K562 (cell line): Measurements from ENCODE around the gene MAN1A1. TPM values are rescaled to one million over a fixed set of nuclear protein-coding genes. Genes with fewer than 3 reads are reported as not detected.

Experiments used
- ARID3B ChIP-seq: fragments of 250-450 bp; sonication (Bioruptor Pico); IDR thresholded peaks from 2 replicates; pipeline ENCODE4 v1.4.0; 2020; ENCODE audit warnings: borderline replicate concordance
- DNMT1 ChIP-seq: fragments of 450-650 bp; IDR thresholded peaks from 2 replicates; pipeline ENCODE4 v1.6.1; 2016; ENCODE audit warnings: antibody characterized with exemption, mild to moderate bottlenecking
- E2F1 ChIP-seq: sonication (generic); formaldehyde crosslinking; IDR thresholded peaks from 2 replicates; pipeline ENCODE4 v1.8.1; 2023; ENCODE audit warnings: mild to moderate bottlenecking, missing genetic modification reagents, moderate library complexity
- EHMT2 ChIP-seq: fragments of 450-650 bp; IDR thresholded peaks from 2 replicates; pipeline ENCODE4 v1.6.1; 2018; ENCODE audit warnings: antibody characterized with exemption
- FOS ChIP-seq: IDR thresholded peaks from 3 replicates; pipeline ENCODE4 v1.6.1; 2011; ENCODE audit not compliant: insufficient read length; ENCODE audit errors: extremely low read depth
- FOXP1 ChIP-seq: sonication (generic); formaldehyde crosslinking; IDR thresholded peaks from 2 replicates; pipeline ENCODE4 v1.8.0; 2022; ENCODE audit warnings: mild to moderate bottlenecking, missing genetic modification reagents
- GATAD2A ChIP-seq: fragments of 450-650 bp; IDR thresholded peaks from 2 replicates; pipeline ENCODE4 v1.6.1; 2017
- HLTF ChIP-seq: fragments of 450-650 bp; IDR thresholded peaks from 2 replicates; pipeline ENCODE4 v1.6.1; 2016
- JUN ChIP-seq, 2 experiments: sonication (generic) in 1 of 2; formaldehyde crosslinking in 1 of 2; IDR thresholded peaks; 2 replicates each; pipeline versions ENCODE4 v1.6.1 to v1.8.0; 2012 to 2022; ENCODE audit warnings: borderline replicate concordance in 2 of 2, mild to moderate bottlenecking in 2 of 2, improper control_type of control experiment in 1 of 2, low read depth in 1 of 2, low read length in 1 of 2, missing genetic modification reagents in 1 of 2
- KDM2B ChIP-seq: fragments of 250-450 bp; sonication (Bioruptor Pico); IDR thresholded peaks from 2 replicates; pipeline ENCODE4 v1.8.0; 2021; ENCODE audit warnings: mild to moderate bottlenecking, moderate library complexity
- PTBP1 ChIP-seq: fragments of 200-400 bp; formaldehyde crosslinking; IDR thresholded peaks from 2 replicates; pipeline ENCODE4 v1.6.1; 2017; ENCODE audit warnings: low read depth, low read length
- PTRF ChIP-seq: fragments of 450-650 bp; IDR thresholded peaks from 2 replicates; pipeline ENCODE4 v1.6.1; 2016; ENCODE audit warnings: mild to moderate bottlenecking, missing genetic modification characterization, missing compliant biosample characterization
- RBM17 ChIP-seq: fragments of 200-400 bp; formaldehyde crosslinking; IDR thresholded peaks from 2 replicates; pipeline ENCODE4 v1.6.1; 2017; ENCODE audit warnings: low read depth, mild to moderate bottlenecking, low read length, borderline replicate concordance
- SAP30 ChIP-seq: fragments of 200-600 bp; sonication (generic); IDR thresholded peaks from 2 replicates; pipeline ENCODE4 v1.6.1; 2012; ENCODE audit warnings: borderline replicate concordance, low read depth, mild to moderate bottlenecking, moderate library complexity, low read length, control low read depth, inconsistent platforms; ENCODE audit not compliant: insufficient read depth, poor library complexity, severe bottlenecking
- SRSF7 ChIP-seq: fragments of 200-400 bp; formaldehyde crosslinking; optimal IDR thresholded peaks from 2 replicates; pipeline ENCODE3; 2017; ENCODE audit warnings: mild to moderate bottlenecking, low read depth, low read length
- U2AF1 ChIP-seq: fragments of 200-400 bp; formaldehyde crosslinking; optimal IDR thresholded peaks from 2 replicates; pipeline ENCODE3; 2017; ENCODE audit warnings: mild to moderate bottlenecking, low read depth, low read length, moderate library complexity
- ZNF668 ChIP-seq: fragments of 250-450 bp; sonication (Bioruptor Pico); IDR thresholded peaks from 2 replicates; pipeline ENCODE4 v1.8.0; 2022; ENCODE audit warnings: mild to moderate bottlenecking, inconsistent platforms
- polyA plus RNA-seq, 8 experiments: library from polyadenylated mRNA; depleted of rRNA in 4 of 8; stranded (reverse) in 5 of 8; unstranded in 3 of 8; fragments of >200 nt; fragmentation: Nextera tagmentation in 2 of 8; fragmentation: Illumina TruSeq in 1 of 8; extraction: Ambion mirVana in 2 of 8; extraction: Trizol in 1 of 8; gene quantifications; 2 replicates each; pipeline versions ENCODE4 v1.2.1 to v1.2.3, GENCODE V29; 2011 to 2014; ENCODE audit warnings: inconsistent platforms in 1 of 8, missing spikeins in 1 of 8
- total RNA-seq, 7 experiments: library from RNA; depleted of rRNA in 6 of 7; stranded (reverse); fragments of >200 nt in 6 of 7; fragmentation: Illumina TruSeq in 2 of 7; extraction: Trizol in 2 of 7; gene quantifications; 2 replicates each; pipeline versions ENCODE4 v1.2.1 to v1.2.3, GENCODE V29; 2011 to 2021; ENCODE audit warnings: low replicate concordance in 1 of 7
- TF ChIP-seq, protein P1 (sequence below): fragments of 450-650 bp; IDR thresholded peaks from 2 replicates; pipeline ENCODE4 v1.6.1; 2017; ENCODE audit warnings: antibody characterized with exemption, mild to moderate bottlenecking

MAN1A1 gene
- total and polyA plus RNA-seq, 9 of the 15 experiments (the other 6 are each of a cell fraction or from before 2014, with no cell fraction given) = 24.5 to 78.4 (median 59.7) TPM

- TF ChIP-seq ARID3B (CRISPR knock-in tag) (no peak), JUN (IDR thresholded peaks at IDR 0.05; ENCODE audit: borderline replicate concordance, low read depth, low read length) (peak; percentile 70; the same call in 1 of the 2 replicates), JUN (CRISPR knock-in tag; IDR thresholded peaks at IDR 0.05; ENCODE audit: borderline replicate concordance) (no peak), PTBP1 (no peak), DNMT1 (no peak), KDM2B (CRISPR knock-in tag) (no peak), ZNF668 (CRISPR knock-in tag) (no peak), FOS (peak; percentile 53), FOXP1 (CRISPR knock-in tag) (no peak), RBM17 (no peak), HLTF (no peak), SRSF7 (no peak), E2F1 (no peak), PTRF (tag) (no peak), SAP30 (no peak), EHMT2 (peak; percentile 73; the same call in 1 of the 2 replicates), U2AF1 (no peak), GATAD2A (0 out of 2 replicates have a peak, but pooled peaks have one; percentile 55)
- TF ChIP-seq, protein P1, sequence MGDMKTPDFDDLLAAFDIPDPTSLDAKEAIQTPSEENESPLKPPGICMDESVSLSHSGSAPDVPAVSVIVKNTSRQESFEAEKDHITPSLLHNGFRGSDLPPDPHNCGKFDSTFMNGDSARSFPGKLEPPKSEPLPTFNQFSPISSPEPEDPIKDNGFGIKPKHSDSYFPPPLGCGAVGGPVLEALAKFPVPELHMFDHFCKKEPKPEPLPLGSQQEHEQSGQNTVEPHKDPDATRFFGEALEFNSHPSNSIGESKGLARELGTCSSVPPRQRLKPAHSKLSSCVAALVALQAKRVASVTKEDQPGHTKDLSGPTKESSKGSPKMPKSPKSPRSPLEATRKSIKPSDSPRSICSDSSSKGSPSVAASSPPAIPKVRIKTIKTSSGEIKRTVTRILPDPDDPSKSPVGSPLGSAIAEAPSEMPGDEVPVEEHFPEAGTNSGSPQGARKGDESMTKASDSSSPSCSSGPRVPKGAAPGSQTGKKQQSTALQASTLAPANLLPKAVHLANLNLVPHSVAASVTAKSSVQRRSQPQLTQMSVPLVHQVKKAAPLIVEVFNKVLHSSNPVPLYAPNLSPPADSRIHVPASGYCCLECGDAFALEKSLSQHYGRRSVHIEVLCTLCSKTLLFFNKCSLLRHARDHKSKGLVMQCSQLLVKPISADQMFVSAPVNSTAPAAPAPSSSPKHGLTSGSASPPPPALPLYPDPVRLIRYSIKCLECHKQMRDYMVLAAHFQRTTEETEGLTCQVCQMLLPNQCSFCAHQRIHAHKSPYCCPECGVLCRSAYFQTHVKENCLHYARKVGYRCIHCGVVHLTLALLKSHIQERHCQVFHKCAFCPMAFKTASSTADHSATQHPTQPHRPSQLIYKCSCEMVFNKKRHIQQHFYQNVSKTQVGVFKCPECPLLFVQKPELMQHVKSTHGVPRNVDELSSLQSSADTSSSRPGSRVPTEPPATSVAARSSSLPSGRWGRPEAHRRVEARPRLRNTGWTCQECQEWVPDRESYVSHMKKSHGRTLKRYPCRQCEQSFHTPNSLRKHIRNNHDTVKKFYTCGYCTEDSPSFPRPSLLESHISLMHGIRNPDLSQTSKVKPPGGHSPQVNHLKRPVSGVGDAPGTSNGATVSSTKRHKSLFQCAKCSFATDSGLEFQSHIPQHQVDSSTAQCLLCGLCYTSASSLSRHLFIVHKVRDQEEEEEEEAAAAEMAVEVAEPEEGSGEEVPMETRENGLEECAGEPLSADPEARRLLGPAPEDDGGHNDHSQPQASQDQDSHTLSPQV = 0 out of 2 replicates have a peak, but pooled peaks have one; percentile 34
These were observed 90.5 kb downstream of the MAN1A1 start (continued) for GRCh38 chr6:119259027-119259426.
